Fibroblast of skin of abdomen (primary cell): ENCODE data around the gene KDM2A.

Experiments used
- DNase-seq: peaks from one replicate; pipeline ENCODE4 v3.0.0-alpha.2; 2013

KDM2A gene

GRCh38 chr11:67239783-67240575 lies 120.9 kb downstream of the KDM2A start:
- peak; percentile 98 for DNase-seq

DNA sequence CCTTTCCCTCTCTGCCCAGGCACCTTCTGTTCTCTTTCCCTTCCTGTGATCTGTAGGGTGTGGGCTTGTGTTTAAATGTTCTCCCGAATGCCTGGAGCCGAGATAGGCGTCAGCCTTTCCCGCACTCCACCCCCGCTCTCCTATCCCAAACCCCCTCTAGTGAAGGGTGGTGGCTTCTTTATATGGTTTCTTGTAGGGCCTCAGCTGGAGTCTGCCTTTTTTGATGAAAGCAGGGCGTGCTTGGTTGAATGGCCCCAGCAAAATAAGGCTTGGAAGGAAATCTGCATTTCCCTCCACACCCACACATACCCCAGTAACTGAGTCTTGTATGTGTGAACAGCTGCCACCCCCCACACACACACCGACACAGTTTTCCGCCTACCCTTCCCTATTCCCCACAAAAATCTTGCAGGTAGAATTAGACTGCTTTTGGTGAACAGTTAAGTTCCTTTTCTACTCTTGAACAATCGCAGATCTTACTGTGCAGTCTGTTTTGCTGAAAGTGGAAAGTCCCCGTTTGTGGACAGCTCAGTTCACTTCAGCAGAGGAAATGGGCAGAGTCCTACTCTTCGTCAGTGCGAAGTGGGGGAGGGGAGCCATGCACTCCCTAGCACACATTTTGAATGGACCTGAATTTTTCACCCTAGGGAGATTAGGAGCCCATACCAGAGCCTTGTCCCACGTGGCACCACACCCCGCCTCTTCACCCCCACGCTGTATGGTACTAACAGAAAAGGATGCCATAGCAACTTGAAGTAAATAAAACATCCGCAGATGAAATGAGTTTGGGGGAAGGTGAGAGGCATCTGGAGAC lies 121.7 kb downstream of the KDM2A start:
- DNase-seq, result peak; percentile 64

DNA sequence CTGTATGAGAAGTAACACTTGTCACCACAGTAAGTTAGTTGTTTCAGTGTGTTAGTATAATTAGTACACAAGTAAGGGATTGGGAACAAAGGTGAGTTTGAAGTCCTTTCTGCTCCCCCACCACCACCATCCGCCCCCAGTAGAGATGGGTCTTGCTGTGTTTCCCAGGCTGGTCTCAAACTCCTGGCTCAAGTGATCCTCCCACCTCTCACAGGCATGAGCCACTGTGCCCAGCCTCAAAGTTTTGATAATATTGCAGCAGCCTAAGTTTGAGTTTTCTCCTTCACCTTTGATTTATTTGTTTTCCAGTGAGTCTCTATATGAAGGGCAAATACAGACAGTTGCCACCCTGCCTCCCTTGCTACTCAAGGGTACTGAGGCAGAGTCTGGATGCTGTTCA lies 123.5 kb downstream of the KDM2A start:
- no peak for DNase-seq

DNA sequence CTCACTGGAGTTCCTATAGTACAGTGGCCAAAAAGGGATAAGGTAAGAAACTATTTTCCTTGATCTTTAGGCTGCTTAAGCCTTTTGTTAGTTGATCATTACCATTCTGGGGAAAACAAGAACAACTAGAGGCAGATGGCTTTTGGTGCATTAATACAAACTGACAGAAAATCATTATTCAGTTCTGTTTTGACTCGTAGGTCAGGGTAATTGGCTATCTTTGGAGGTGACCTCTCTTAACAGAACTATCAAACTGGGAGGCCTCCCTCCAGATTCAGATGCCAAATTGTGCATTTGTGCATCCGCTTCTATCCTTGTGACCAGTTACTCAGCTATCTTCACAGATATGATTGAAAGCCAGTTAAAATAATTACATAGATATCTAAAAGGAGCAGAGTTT lies 124.0 kb downstream of the KDM2A start:
- no peak for DNase-seq

- DNase-seq, result no peak
These were observed 126.0 kb downstream of the KDM2A start for GRCh38 chr11:67245046-67245445.

GRCh38 chr11:67247946-67248550 lies 129.0 kb downstream of the KDM2A start:
- no peak for DNase-seq

DNA sequence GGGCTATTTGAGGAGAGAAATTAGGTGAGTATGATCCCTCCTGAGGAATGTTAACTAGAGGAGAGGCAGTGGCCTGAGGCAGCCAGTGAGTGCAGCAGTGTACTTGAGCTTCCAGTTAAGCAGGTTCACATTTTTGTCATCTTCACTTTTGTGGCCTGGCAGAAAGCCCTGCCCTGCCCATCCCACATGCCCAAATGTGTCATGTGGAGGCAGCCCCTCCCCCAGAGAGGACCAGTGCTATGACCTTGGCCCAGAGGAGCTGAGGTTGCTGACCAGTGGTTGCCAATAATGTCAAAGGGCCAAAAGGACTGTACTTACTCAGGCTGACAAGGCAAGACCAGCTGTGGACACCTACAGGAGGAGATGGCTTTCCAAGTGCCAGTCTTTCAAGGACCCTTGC lies 129.6 kb downstream of the KDM2A start:
- no peak for DNase-seq

DNA sequence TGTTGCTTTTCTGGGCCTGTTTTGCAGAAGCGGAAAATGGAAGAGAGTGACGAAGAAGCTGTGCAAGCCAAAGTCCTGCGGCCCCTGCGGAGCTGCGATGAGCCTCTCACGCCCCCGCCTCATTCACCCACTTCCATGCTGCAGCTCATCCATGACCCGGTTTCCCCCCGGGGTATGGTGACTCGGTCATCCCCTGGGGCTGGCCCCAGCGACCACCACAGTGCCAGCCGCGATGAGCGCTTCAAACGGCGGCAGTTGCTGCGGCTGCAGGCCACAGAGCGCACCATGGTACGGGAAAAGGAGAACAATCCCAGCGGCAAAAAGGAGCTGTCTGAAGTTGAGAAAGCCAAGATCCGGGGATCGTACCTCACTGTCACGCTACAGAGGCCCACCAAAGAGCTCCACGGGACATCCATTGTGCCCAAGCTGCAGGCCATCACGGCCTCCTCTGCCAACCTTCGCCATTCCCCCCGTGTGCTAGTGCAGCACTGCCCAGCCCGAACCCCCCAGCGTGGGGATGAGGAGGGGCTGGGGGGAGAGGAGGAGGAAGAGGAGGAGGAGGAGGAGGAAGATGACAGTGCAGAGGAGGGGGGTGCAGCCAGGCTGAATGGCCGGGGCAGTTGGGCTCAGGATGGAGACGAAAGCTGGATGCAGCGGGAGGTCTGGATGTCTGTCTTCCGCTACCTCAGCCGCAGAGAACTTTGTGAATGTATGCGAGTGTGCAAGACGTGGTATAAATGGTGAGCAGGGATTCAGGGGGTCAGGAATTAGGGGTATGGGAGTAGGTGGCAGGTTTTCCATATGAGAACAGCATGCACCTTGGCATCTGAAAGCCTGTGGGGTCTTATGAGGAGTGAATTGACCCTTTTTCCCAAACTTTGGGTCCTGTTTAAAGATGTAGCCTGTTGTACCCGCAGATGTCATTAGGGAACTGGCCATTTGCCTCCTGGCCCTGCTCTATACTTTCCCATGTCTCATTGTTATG lies 131.3 kb downstream of the KDM2A start:
- no peak for DNase-seq

DNA sequence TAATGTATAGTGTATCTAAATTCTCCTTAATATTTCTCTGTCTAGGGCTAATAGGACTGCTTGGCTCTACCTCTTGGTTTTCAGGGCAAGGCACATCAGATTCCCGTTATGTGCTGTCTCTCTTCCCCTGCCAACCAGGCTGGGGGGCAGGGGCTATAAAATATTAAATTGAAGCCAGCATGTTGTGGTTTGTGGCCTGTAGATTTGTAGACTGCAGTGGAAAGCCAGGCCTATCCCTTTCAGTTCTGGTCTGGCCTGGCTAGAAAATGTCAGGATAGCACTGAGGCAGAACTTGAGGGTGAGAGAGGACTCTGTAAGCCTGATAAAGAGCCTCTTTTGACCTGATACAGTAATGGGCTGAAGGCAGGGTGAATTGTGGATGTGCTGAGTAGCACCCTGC lies 132.8 kb downstream of the KDM2A start:
- DNase-seq, result no peak

DNA sequence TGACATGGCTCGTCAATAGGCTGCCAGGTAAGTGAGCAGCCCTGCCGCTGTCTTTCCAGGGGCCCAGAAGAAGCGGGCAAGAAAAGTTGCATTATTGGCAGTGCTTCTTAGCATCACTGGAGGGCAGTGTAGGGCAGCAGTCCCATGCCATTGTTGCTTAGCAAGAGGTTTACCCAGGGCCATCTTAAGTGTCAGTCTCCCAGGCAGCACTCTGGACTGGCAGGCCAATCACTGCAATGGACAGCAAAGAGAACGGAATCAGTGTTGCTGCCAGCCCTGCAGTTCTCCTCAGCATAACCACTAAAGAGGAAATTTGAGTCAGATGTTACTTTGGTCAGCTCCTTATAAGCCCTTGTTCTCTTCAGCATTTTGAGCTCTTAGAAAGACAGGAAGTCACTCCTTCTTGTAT lies 133.8 kb downstream of the KDM2A start:
- DNase-seq, result peak; percentile 27

GRCh38 chr11:67253872-67254624 lies 135.0 kb downstream of the KDM2A start:
- no peak for DNase-seq

- no peak for DNase-seq
These were observed 135.7 kb downstream of the KDM2A start for GRCh38 chr11:67254798-67255197.

GRCh38 chr11:67255353-67255752 lies 136.3 kb downstream of the KDM2A start:
- no peak for DNase-seq

GRCh38 chr11:67255864-67256263 lies 136.8 kb downstream of the KDM2A start:
- no peak for DNase-seq

DNA sequence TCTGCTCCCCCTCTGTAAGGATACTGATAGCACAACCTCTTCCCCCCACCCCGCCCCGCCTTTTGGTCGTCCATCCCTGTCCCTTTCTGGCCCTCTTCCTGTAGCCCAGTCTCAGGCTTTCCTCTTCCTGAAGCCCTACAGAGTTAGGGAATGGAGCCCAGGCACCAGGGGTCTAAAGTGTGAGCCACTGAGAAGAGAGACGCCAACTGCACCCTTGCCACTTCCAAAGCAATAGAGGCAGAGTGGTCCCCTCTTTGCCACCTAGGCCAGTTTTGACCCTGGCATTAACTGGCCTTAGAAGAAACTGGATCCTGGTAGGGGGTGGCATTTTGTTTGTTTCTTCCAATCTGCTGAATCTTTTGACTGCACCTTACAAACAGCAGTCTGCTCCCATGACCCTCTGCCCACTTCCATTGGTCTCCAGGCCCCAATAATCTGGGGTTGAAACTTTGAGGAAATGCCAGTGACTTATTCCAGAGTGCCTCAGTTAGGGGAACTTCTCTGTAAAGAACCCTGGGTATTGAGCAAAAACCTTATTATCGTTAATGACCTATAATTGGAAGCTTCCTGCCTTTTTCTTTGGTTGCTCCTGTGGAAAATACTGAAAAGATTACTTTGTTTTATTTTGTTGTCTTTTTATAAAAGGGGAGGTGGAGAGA lies 137.5 kb downstream of the KDM2A start:
- no peak for DNase-seq

GRCh38 chr11:67260406-67260805 lies 141.3 kb downstream of the KDM2A start:
- DNase-seq, result no peak

DNA sequence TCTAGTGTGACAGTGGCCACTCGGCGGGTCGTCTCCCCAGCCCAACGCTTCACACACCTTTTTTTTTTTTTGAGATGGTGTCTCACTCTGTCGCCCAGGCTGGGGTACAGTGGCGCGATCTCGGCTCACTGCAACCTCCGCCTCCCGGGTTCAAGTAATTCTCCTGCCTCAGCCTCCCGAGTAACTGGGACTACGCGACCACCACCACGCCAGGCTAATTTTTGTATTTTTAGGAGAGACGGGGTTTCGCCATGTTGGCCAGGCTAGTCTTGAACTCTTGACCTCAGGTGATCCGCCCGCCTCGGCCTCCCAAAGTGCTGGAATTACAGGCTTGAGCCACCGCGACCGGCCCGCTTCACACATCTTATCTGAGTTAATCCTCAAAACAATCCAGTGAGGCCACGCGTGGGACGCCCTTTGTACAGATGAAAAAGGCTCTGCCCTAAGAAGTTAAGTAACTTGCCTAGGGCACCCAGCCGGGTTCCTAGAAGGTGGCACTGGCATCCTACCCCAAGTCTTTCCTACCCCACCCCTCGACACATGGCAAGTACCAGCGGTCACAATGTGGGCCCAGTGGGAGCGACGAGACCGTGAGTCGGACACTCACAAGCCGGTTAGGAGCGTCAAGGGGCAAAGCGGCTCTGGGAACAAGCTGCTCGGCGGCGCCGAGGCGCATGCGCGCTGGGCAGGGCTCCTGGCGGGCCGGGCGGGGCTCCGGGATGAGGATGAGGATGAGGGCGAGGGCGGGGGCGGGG lies 142.0 kb downstream of the KDM2A start:
- peak; percentile 59 for DNase-seq

- no peak for DNase-seq
These were observed 142.5 kb downstream of the KDM2A start for GRCh38 chr11:67261640-67261945.

DNA sequence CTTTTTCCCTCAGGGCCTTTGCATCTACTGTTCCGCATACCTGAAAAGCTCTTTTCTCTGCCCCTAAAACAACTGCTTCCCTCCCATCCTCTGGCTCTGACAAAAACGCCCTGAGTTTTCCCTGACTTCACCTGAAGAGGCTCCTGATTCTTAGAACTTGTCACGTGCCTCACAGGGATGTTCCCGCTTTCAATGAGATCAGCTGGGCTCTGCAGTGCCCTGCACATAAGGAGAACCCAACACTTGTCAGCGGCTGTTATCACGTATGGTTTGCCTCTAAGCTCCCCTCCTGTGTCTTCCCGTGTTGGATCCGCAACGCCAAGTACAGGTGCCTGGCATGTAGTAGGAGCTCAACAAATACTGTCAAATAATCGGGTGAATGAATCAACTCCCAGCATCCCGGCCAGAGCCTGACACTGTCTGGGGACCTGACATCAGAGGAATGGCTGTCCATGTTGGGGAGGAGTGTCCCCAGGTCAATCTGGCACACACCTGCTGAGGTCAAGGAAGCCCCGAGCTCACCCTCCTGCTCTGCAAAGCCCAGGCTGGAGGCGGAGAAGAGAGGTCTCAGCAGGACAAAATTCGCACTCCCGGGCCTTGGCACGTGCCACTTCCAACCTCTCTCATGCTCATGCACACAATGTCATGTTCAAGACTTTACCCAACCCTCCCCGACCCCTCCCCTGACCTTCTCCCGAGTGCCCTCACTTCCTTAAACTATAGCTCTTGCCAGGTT lies 143.1 kb downstream of the KDM2A start:
- DNase-seq, result no peak
